CD4-positive, alpha-beta memory T cell (primary cell): ENCODE results near the gene ICE1. TPM values are rescaled to one million over a fixed set of nuclear protein-coding genes. Genes with fewer than 3 reads are reported as not detected.

Experiments
- CTCF ChIA-PET: fragments of 350-600 bp; sonication (Branson Sonifier 250); formaldehyde crosslinking; loops from one replicate; lab custom pipeline; 2021; ENCODE audit warnings: inconsistent platforms; ENCODE audit not compliant: partially characterized antibody; lab: Charles Lee
- POLR2A ChIA-PET: fragments of 350-600 bp; sonication (Branson Sonifier 250); formaldehyde crosslinking; loops from one replicate; lab custom pipeline; 2021; ENCODE audit not compliant: partially characterized antibody; lab: Charles Lee
- DNase-seq, 5 donors: peaks; one replicate each; pipeline versions ENCODE4 v3.0.0 to v3.0.0-alpha.2; 2020 to 2022; ENCODE audit warnings: mixed read lengths in 1 of 5
- H3K27ac ChIP-seq: one replicate; pipeline ENCODE4 v1.7.0; 2013; ENCODE audit warnings: low read depth, low read length
- H3K27me3 ChIP-seq: 2 replicates; pipeline ENCODE4 v1.7.0; 2013; ENCODE audit warnings: mild to moderate bottlenecking, low read length, moderate library complexity; ENCODE audit not compliant: insufficient read depth
- H3K36me3 ChIP-seq: 2 replicates; pipeline ENCODE4 v1.7.0; 2013; ENCODE audit warnings: mild to moderate bottlenecking, low read length, moderate library complexity; ENCODE audit not compliant: insufficient read depth
- H3K4me1 ChIP-seq: 2 replicates; pipeline ENCODE4 v1.7.0; 2013; ENCODE audit warnings: mild to moderate bottlenecking, low read length, moderate library complexity; ENCODE audit not compliant: insufficient read depth
- H3K4me3 ChIP-seq, 2 donors: one replicate each; pipeline ENCODE4 v1.7.0; 2013; ENCODE audit warnings: low read length in 2 of 2, mild to moderate bottlenecking in 1 of 2
- H3K9me3 ChIP-seq, 2 donors: one replicate each; pipeline ENCODE4 v1.7.0; 2013; ENCODE audit warnings: low read length in 2 of 2, control low read depth in 1 of 2; ENCODE audit not compliant: control insufficient read depth in 1 of 2
- H3K27ac Mint-ChIP-seq, 7 donors: one replicate each; pipeline ENCODE4 v1.8.0; 2020 to 2021; ENCODE audit warnings: mixed read lengths in 7 of 7, mild to moderate bottlenecking in 6 of 7, inconsistent platforms in 3 of 7, moderate library complexity in 3 of 7
- H3K27me3 Mint-ChIP-seq, 2 donors: one replicate each; pipeline ENCODE4 v1.8.0; 2020 to 2021; ENCODE audit warnings: mixed read lengths in 2 of 2
- H3K36me3 Mint-ChIP-seq, 2 donors: one replicate each; pipeline ENCODE4 v1.8.0; 2020 to 2021; ENCODE audit warnings: mixed read lengths in 2 of 2, inconsistent platforms in 1 of 2, mild to moderate bottlenecking in 1 of 2
- H3K4me1 Mint-ChIP-seq, 4 donors: one replicate each; pipeline ENCODE4 v1.8.0; 2020 to 2021; ENCODE audit warnings: mixed read lengths in 4 of 4, mild to moderate bottlenecking in 1 of 4
- H3K4me3 Mint-ChIP-seq, 8 donors: one replicate each; pipeline ENCODE4 v1.8.0; 2020 to 2021; ENCODE audit warnings: mixed read lengths in 8 of 8, mild to moderate bottlenecking in 7 of 8, moderate library complexity in 6 of 8, inconsistent platforms in 3 of 8
- H3K9me3 Mint-ChIP-seq, 8 donors: one replicate each; pipeline ENCODE4 v1.8.0; 2020 to 2021; ENCODE audit warnings: mixed read lengths in 8 of 8, mild to moderate bottlenecking in 5 of 8, inconsistent platforms in 3 of 8, moderate library complexity in 1 of 8
- intact Hi-C: fragments of 100-400 bp; cut with micrococcal nuclease; formaldehyde crosslinking; loops from one replicate; pipeline ENCODE4 v1.15.1; 2023
- polyA plus RNA-seq, 2 donors: library from polyadenylated mRNA; unstranded; fragments of 300-500 nt; fragmentation: Illumina TruSeq; gene quantifications; one replicate each; pipeline ENCODE4 v1.2.3, GENCODE V29; 2021
- total RNA-seq, 2 experiments: library from RNA; stranded (reverse); gene quantifications; one replicate each; pipeline ENCODE4 v1.2.3, GENCODE V29; 2021

Gene ICE1
- total and polyA plus RNA-seq, 4 experiments from 2014 or later, result 8.9 to 52.1 (median 36.4) TPM

DNA sequence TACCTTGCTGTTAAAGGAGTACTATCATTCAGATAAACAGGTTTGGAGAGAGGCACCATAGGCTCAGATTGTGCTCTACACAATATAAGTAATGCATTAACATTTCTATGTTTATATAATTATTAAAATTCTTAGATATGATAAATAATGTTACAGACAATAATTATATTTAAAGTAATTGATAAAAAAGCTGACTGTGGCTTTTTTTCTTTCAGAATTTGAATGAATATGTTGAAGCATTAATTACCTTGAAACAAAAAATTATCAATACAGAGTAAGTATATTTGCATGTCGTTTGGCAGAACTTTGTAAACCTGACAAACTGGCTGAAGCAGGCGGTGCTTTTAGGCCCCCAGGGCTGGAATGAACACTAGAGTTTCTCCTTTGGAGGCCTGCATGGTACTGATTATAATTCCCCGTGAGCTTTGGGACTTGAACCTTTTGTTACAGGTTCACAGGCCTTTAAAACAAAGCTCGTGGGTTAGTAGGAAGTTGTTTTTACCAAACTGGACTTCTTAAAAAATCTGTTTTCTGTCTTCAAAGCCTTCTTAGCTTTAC, 13.8 kb downstream of the ICE1 start:
- H3K9me3 ChIP-seq, result no peaks in the 10 kb centered on the region
- Mint-ChIP-seq H3K27ac (no peak overlapping the region), H3K4me1 (peaks cover 23 to 40% (median 23%) of the 10 kb centered on the region in 4 donors), H3K4me3 (no peak overlapping the region), H3K9me3 (no peaks in the 10 kb centered on the region), H3K27me3 (no peaks in the 10 kb centered on the region), H3K36me3 (peaks cover 17 to 30% of the 10 kb centered on the region in 2 donors)
- H3K4me3 ChIP-seq, result no peak overlapping the region
- ChIA-PET POLR2A (no interaction called here), CTCF (no interaction called here)
- intact Hi-C loops, result no loop called here
- no peaks in the 10 kb centered on the region for H3K27me3 ChIP-seq
- H3K36me3 ChIP-seq, result no peaks in the 10 kb centered on the region
- H3K4me1 ChIP-seq, result peaks cover 10% of the 10 kb centered on the region
- no peak overlapping the region for H3K27ac ChIP-seq
- DNase-seq, result no peak

- no peak for DNase-seq
- H3K36me3 Mint-ChIP-seq, result peaks cover 30 to 41% of the 10 kb centered on the region in 2 donors
- intact Hi-C loops, result no loop called here
- ChIA-PET CTCF (no interaction called here), POLR2A (interaction anchor here (0.8 kb wide), 1 partner anchor 15 kb away, joined by 3 read pairs; the partner anchor contains the start of gene ICE1)
- Histone ChIP-seq H3K27ac (no peak overlapping the region), H3K9me3 (no peaks in the 10 kb centered on the region), H3K4me3 (no peak overlapping the region), H3K27me3 (no peaks in the 10 kb centered on the region), H3K4me1 (peaks cover 10% of the 10 kb centered on the region), H3K36me3 (peaks cover 6% of the 10 kb centered on the region)
- no peaks in the 10 kb centered on the region for H3K27me3 Mint-ChIP-seq
- peaks cover 13 to 29% (median 19%) of the 10 kb centered on the region in 4 donors for H3K4me1 Mint-ChIP-seq
- H3K27ac Mint-ChIP-seq, result peak overlapping the region in 1 of 7 donors; percentile 31
- no peaks in the 10 kb centered on the region for H3K9me3 Mint-ChIP-seq
- H3K4me3 Mint-ChIP-seq, result no peak overlapping the region
These were observed 15.0 kb downstream of the ICE1 start for GRCh38 chr5:5437227-5438172.

GRCh38 chr5:5451863-5452262, 29.4 kb downstream of the ICE1 start:
- peaks cover 34% of the 10 kb centered on the region for H3K36me3 ChIP-seq
- ChIA-PET CTCF (no interaction called here), POLR2A (no interaction called here)
- H3K27ac Mint-ChIP-seq, result no peak overlapping the region
- H3K27ac ChIP-seq, result no peak overlapping the region
- no peaks in the 10 kb centered on the region for H3K9me3 Mint-ChIP-seq
- H3K4me3 Mint-ChIP-seq, result no peak overlapping the region
- intact Hi-C loops, result no loop called here
- no peaks in the 10 kb centered on the region for H3K27me3 Mint-ChIP-seq
- no peak overlapping the region for H3K4me3 ChIP-seq
- H3K36me3 Mint-ChIP-seq, result peaks cover 60 to 73% of the 10 kb centered on the region in 2 donors
- H3K4me1 ChIP-seq, result no peaks in the 10 kb centered on the region
- no peak for DNase-seq
- peaks cover 0 to 1% (median 0%) of the 10 kb centered on the region in 4 donors for H3K4me1 Mint-ChIP-seq
- H3K9me3 ChIP-seq, result no peaks in the 10 kb centered on the region
- H3K27me3 ChIP-seq, result no peaks in the 10 kb centered on the region

GRCh38 chr5:5453131-5453530, 30.7 kb downstream of the ICE1 start:
- Mint-ChIP-seq H3K27me3 (no peaks in the 10 kb centered on the region), H3K27ac (no peak overlapping the region), H3K9me3 (no peaks in the 10 kb centered on the region), H3K4me3 (no peak overlapping the region), H3K4me1 (peaks cover 0 to 2% (median under 1%) of the 10 kb centered on the region in 4 donors), H3K36me3 (peaks cover 64 to 77% of the 10 kb centered on the region in 2 donors)
- POLR2A ChIA-PET, result no interaction called here
- Histone ChIP-seq H3K27me3 (no peaks in the 10 kb centered on the region), H3K4me3 (no peak overlapping the region), H3K9me3 (no peaks in the 10 kb centered on the region), H3K27ac (no peak overlapping the region), H3K4me1 (no peaks in the 10 kb centered on the region), H3K36me3 (peaks cover 35% of the 10 kb centered on the region)
- intact Hi-C loops, result no loop called here
- CTCF ChIA-PET, result no interaction called here
- no peak for DNase-seq

GRCh38 chr5:5454391-5454790, 31.9 kb downstream of the ICE1 start:
- no peak overlapping the region for H3K27ac ChIP-seq
- H3K4me3 Mint-ChIP-seq, result no peak overlapping the region

DNA sequence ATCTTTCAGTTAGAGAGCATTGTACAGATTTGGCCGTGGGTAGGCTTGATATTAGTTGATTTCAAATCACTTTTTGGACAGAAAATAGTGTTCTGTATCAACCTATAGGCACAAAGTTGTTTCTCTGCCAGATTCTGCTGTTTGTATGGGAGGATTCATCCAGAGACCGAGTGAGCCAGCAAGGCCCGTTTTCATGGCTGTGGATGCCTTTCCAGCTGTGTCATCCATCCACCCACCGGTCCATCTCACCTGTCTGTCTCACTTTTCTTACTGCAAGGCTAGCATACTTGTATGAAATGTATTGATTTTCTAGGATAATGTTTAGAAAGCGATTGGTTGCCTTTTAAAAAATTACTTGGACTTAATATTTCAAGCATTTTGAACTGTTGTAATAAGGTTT, 34.4 kb downstream of the ICE1 start:
- peaks cover 72 to 89% of the 10 kb centered on the region in 2 donors for H3K36me3 Mint-ChIP-seq
- H3K27me3 Mint-ChIP-seq, result no peaks in the 10 kb centered on the region
- Histone ChIP-seq H3K4me1 (no peaks in the 10 kb centered on the region), H3K9me3 (no peaks in the 10 kb centered on the region), H3K36me3 (peaks cover 48% of the 10 kb centered on the region), H3K27me3 (no peaks in the 10 kb centered on the region), H3K27ac (no peak overlapping the region), H3K4me3 (no peak overlapping the region)
- peaks cover 0 to 8% (median under 1%) of the 10 kb centered on the region in 4 donors for H3K4me1 Mint-ChIP-seq
- ChIA-PET CTCF (no interaction called here), POLR2A (interaction anchor here (1.4 kb wide), 1 partner anchor 34 kb away, joined by 3 read pairs; the partner anchor contains the start of gene ICE1)
- H3K4me3 Mint-ChIP-seq, result no peak overlapping the region
- no peak for DNase-seq
- intact Hi-C loops, result no loop called here
- no peaks in the 10 kb centered on the region for H3K9me3 Mint-ChIP-seq
- peak overlapping the region in 1 of 7 donors; percentile 47 for H3K27ac Mint-ChIP-seq

More at GRCh38 chr5:5454391-5454790, 31.9 kb downstream of the ICE1 start:
- no peak overlapping the region for H3K27ac Mint-ChIP-seq
- H3K36me3 Mint-ChIP-seq, result peaks cover 64 to 81% of the 10 kb centered on the region in 2 donors
- H3K4me1 Mint-ChIP-seq, result peaks cover 0 to 5% (median under 1%) of the 10 kb centered on the region in 4 donors
- no peaks in the 10 kb centered on the region for H3K27me3 Mint-ChIP-seq
- H3K27me3 ChIP-seq, result no peaks in the 10 kb centered on the region
- H3K4me1 ChIP-seq, result no peaks in the 10 kb centered on the region
- no peak overlapping the region for H3K4me3 ChIP-seq
- no peaks in the 10 kb centered on the region for H3K9me3 Mint-ChIP-seq
- ChIA-PET CTCF (no interaction called here), POLR2A (no interaction called here)
- no peak for DNase-seq
- intact Hi-C loops, result no loop called here
- H3K36me3 ChIP-seq, result peaks cover 33% of the 10 kb centered on the region
- H3K9me3 ChIP-seq, result no peaks in the 10 kb centered on the region

GRCh38 chr5:5460311-5460710, 37.8 kb downstream of the ICE1 start:
- ChIA-PET POLR2A (no interaction called here), CTCF (no interaction called here)
- Mint-ChIP-seq H3K9me3 (no peaks in the 10 kb centered on the region), H3K4me1 (peaks cover 0 to 10% (median under 1%) of the 10 kb centered on the region in 4 donors), H3K36me3 (peaks cover 80 to 93% of the 10 kb centered on the region in 2 donors), H3K27me3 (no peaks in the 10 kb centered on the region), H3K27ac (no peak overlapping the region), H3K4me3 (no peak overlapping the region)
- no peaks in the 10 kb centered on the region for H3K4me1 ChIP-seq
- intact Hi-C loops, result no loop called here
- H3K36me3 ChIP-seq, result peaks cover 62% of the 10 kb centered on the region
- DNase-seq, result no peak
- no peaks in the 10 kb centered on the region for H3K9me3 ChIP-seq
- H3K27me3 ChIP-seq, result no peaks in the 10 kb centered on the region
- H3K4me3 ChIP-seq, result no peak overlapping the region
- H3K27ac ChIP-seq, result no peak overlapping the region
